Neural cell (in vitro differentiated cells): ENCODE results near the gene GUSB. TPM values are rescaled to one million over a fixed set of nuclear protein-coding genes. Genes with fewer than 3 reads are reported as not detected.

Source experiments
- H2AFZ ChIP-seq: fragments of 200-600, 300-800 bp; sonication (generic), shearing (Covaris generic); 2 replicates; pipeline ENCODE4 v1.6.0; 2014; ENCODE audit warnings: low read depth, mild to moderate bottlenecking, antibody characterized with exemption, low read length, moderate library complexity
- H3F3A ChIP-seq: fragments of 200-600 bp; shearing (Covaris generic); 2 replicates; pipeline ENCODE4 v1.6.1; 2016; ENCODE audit warnings: mild to moderate bottlenecking, moderate library complexity, mixed read lengths, antibody characterized with exemption, low read length; ENCODE audit not compliant: insufficient read depth, poor library complexity, severe bottlenecking
- H3K27ac ChIP-seq: fragments of 200-600, 300-800 bp; sonication (generic), shearing (Covaris generic); 2 replicates; pipeline ENCODE4 v1.5.1; 2014; ENCODE audit warnings: mild to moderate bottlenecking, low read length, moderate library complexity
- H3K27me3 ChIP-seq: fragments of 300-800, 200-600 bp; sonication (generic), shearing (Covaris generic); 2 replicates; pipeline ENCODE4 v1.6.0; 2014; ENCODE audit warnings: mild to moderate bottlenecking, low read depth, low read length, moderate library complexity; ENCODE audit not compliant: insufficient read depth
- H3K36me3 ChIP-seq: fragments of 300-800, 200-600 bp; sonication (generic), shearing (Covaris generic); 2 replicates; pipeline ENCODE4 v1.5.1; 2014; ENCODE audit warnings: mild to moderate bottlenecking, antibody characterized with exemption, low read length, moderate library complexity; ENCODE audit not compliant: insufficient read depth
- H3K4me2 ChIP-seq: fragments of 300-800, 200-600 bp; sonication (generic), shearing (Covaris generic); 2 replicates; pipeline ENCODE4 v1.6.0; 2014; ENCODE audit warnings: mild to moderate bottlenecking, low read length
- H3K4me3 ChIP-seq: fragments of 300-800, 200-600 bp; sonication (generic), shearing (Covaris generic); 2 replicates; pipeline ENCODE4 v1.5.1; 2014; ENCODE audit warnings: mild to moderate bottlenecking, low read length, moderate library complexity
- H3K79me2 ChIP-seq: fragments of 200-600 bp; shearing (Covaris generic); replicated peaks from 2 replicates; pipeline ENCODE4 v1.6.0; 2014; ENCODE audit warnings: mild to moderate bottlenecking, low read length, moderate library complexity; ENCODE audit not compliant: insufficient read depth
- H3K9ac ChIP-seq: fragments of 300-800, 200-600 bp; sonication (generic), shearing (Covaris generic); 2 replicates; pipeline ENCODE4 v1.6.1; 2016; ENCODE audit warnings: mild to moderate bottlenecking, low read length, mixed read lengths
- H3K9me2 ChIP-seq: fragments of 200-600 bp; shearing (Covaris generic); 2 replicates; pipeline ENCODE4 v1.6.1; 2016; ENCODE audit warnings: mild to moderate bottlenecking, low read length, mixed read lengths; ENCODE audit not compliant: insufficient read depth
- H3K9me3 ChIP-seq: fragments of 200-600, 300-800 bp; sonication (generic), shearing (Covaris generic); 2 replicates; pipeline ENCODE4 v1.6.1; 2016; ENCODE audit warnings: mild to moderate bottlenecking, mixed run types, low read length, moderate library complexity, mixed read lengths
- H4K20me1 ChIP-seq: fragments of 200-600 bp; shearing (Covaris generic); 2 replicates; pipeline ENCODE4 v1.6.1; 2016; ENCODE audit warnings: mild to moderate bottlenecking, mixed run types; ENCODE audit not compliant: insufficient read depth
- EP300 ChIP-seq: fragments of 450-650 bp; conservative IDR thresholded peaks from 2 replicates; pipeline ENCODE4 v1.6.1; 2014; ENCODE audit warnings: antibody characterized with exemption, mild to moderate bottlenecking, moderate library complexity; ENCODE audit not compliant: poor library complexity, severe bottlenecking
- EZH2 ChIP-seq: fragments of 200-600, 300-800 bp; shearing (Covaris generic), sonication (generic); IDR thresholded peaks from 2 replicates; pipeline ENCODE4 v1.6.1; 2014; ENCODE audit warnings: antibody characterized with exemption, low read length, borderline replicate concordance, mild to moderate bottlenecking; ENCODE audit not compliant: insufficient read depth, poor library complexity, severe bottlenecking
- MXI1 ChIP-seq: fragments of 450-650 bp; conservative IDR thresholded peaks from 2 replicates; pipeline ENCODE4 v1.6.1; 2014; ENCODE audit warnings: antibody characterized with exemption, mild to moderate bottlenecking; ENCODE audit not compliant: poor library complexity, severe bottlenecking
- POLR2AphosphoS5 ChIP-seq: IDR thresholded peaks from 2 replicates; pipeline ENCODE4 v1.6.1; 2012
- RAD21 ChIP-seq: fragments of 450-650 bp; conservative IDR thresholded peaks from 2 replicates; pipeline ENCODE4 v1.6.1; 2014; ENCODE audit warnings: antibody characterized with exemption, mild to moderate bottlenecking, moderate library complexity
- REST ChIP-seq: IDR thresholded peaks from 2 replicates; pipeline ENCODE4 v1.6.1; 2012; ENCODE audit warnings: borderline replicate concordance
- SMC3 ChIP-seq: fragments of 450-650 bp; conservative IDR thresholded peaks from 2 replicates; pipeline ENCODE4 v1.6.1; 2014; ENCODE audit warnings: antibody characterized with exemption, mild to moderate bottlenecking, moderate library complexity; ENCODE audit not compliant: poor library complexity
- TAF1 ChIP-seq: IDR thresholded peaks from 2 replicates; pipeline ENCODE4 v1.6.1; 2012; ENCODE audit warnings: low read depth
- polyA plus RNA-seq: library from polyadenylated mRNA; depleted of rRNA; stranded (reverse); fragments of >200 nt; gene quantifications from 2 replicates; pipeline ENCODE4 v1.2.3, GENCODE V29; 2014
- TF ChIP-seq, protein P1 (sequence below): fragments of 450-650 bp; IDR thresholded peaks from 2 replicates; pipeline ENCODE4 v1.5.1; 2014; ENCODE audit warnings: antibody characterized with exemption, mild to moderate bottlenecking, moderate library complexity; ENCODE audit not compliant: poor library complexity, severe bottlenecking

GUSB gene
- polyA plus RNA-seq, 1 donor from 2014 or later, result 50.3 TPM

DNA sequence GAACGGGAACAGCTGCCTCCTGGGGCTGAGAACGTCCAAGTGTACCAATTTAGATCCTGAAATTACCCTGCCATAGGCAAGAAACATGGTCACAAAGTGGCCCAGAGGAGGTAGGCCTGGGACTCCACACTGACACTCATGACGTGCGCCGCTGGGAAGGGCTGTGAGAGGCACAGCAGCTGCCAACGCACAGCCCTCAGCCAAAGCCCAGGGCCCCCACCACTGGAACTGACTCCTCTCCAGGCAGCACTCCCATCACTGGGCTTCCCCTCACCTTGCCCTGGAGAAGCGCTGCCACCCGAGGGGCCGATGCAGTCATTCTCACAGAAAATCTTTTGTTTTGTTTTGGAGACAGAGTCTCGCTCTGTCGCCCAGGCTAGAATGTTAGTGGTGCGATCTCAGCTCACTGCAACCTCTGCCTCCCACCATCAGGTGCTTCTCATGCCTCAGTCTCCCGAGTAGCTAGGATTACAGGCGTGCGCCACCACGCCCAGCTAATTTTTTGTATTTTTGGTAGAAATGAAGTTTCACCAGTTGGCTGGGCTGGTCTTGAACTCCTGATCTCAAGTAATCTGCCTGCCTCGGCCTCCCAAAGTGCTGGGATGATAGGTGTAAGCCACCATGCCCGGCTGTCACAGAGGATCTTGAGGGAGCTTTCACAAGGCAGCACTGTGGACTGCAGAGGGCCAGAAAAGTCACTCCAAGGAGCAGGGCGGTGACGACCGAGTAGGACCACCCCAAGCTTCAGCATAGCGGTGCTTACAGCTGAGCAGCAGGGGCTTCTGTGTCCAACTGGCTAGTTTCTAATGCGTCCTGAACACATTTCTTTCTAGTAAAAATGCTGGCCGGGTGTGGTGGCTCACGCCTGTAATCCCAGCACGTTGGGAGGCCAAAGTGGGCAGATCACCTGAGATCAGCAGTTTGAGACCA, 13.5 kb downstream of the GUSB start:
- H3K4me2 ChIP-seq, result no peak overlapping the region
- H3K27me3 ChIP-seq, result no peaks in the 10 kb centered on the region
- H3F3A ChIP-seq, result no peaks in the 10 kb centered on the region
- no peak overlapping the region for H2AFZ ChIP-seq
- no peaks in the 10 kb centered on the region for H3K9me2 ChIP-seq
- H3K9ac ChIP-seq, result no peak overlapping the region
- no peaks in the 10 kb centered on the region for H3K9me3 ChIP-seq
- no peak overlapping the region for H3K4me3 ChIP-seq
- no peak overlapping the region for H3K27ac ChIP-seq
- TF ChIP-seq, protein P1, sequence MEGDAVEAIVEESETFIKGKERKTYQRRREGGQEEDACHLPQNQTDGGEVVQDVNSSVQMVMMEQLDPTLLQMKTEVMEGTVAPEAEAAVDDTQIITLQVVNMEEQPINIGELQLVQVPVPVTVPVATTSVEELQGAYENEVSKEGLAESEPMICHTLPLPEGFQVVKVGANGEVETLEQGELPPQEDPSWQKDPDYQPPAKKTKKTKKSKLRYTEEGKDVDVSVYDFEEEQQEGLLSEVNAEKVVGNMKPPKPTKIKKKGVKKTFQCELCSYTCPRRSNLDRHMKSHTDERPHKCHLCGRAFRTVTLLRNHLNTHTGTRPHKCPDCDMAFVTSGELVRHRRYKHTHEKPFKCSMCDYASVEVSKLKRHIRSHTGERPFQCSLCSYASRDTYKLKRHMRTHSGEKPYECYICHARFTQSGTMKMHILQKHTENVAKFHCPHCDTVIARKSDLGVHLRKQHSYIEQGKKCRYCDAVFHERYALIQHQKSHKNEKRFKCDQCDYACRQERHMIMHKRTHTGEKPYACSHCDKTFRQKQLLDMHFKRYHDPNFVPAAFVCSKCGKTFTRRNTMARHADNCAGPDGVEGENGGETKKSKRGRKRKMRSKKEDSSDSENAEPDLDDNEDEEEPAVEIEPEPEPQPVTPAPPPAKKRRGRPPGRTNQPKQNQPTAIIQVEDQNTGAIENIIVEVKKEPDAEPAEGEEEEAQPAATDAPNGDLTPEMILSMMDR, result no peak
- no peak for TF ChIP-seq RAD21
- no peak for TF ChIP-seq TAF1
- no peak for TF ChIP-seq REST
- TF ChIP-seq SMC3, result no peak
- no peak for TF ChIP-seq EP300
- no peak for TF ChIP-seq MXI1
- TF ChIP-seq EZH2, result no peak
- TF ChIP-seq POLR2AphosphoS5, result no peak
- no peaks in the 10 kb centered on the region for H3K36me3 ChIP-seq
- no peaks in the 10 kb centered on the region for H3K79me2 ChIP-seq
- no peaks in the 10 kb centered on the region for H4K20me1 ChIP-seq

DNA sequence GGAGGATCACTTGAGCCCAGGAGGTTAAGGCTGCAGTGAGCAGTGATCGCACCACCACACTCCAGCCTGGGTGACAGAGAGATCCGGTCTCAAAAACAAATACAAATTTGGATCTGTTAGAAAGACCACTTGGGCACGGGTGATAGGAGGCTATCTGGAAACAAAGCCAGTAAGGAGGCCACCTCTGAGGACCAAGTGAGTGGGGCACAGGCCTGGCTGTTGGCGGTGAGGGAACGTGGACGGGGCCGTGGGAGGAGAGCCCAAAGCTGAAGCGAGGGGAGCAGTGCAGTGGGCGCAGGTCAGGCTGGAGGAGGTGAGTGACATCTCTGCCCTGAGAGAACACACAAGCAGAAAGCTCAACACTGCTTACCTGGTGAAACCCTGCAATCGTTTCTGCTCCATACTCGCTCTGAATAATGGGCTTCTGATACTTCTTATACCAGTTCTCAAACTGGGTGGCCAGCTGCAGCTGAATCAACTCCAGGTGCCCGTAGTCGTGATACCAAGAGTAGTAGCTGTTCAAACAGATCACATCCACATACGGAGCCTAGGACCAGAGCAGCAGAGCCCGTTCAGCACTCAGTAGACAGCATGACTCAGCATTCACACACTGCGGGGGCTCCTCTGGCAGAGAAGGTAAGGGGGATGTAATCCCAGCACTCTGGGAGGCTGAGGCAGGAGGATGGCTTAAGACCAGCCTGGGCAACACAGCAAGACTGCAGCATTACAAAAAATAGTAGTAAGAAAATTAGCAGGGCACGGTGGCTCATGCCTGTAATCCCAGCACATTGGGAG, 14.5 kb downstream of the GUSB start:
- no peak overlapping the region for H3K4me3 ChIP-seq
- H3K27me3 ChIP-seq, result no peaks in the 10 kb centered on the region
- no peaks in the 10 kb centered on the region for H4K20me1 ChIP-seq
- no peak overlapping the region for H3K27ac ChIP-seq
- H2AFZ ChIP-seq, result no peak overlapping the region
- no peaks in the 10 kb centered on the region for H3K79me2 ChIP-seq
- no peaks in the 10 kb centered on the region for H3K9me3 ChIP-seq
- H3K9ac ChIP-seq, result no peak overlapping the region
- H3F3A ChIP-seq, result no peaks in the 10 kb centered on the region
- no peak for TF ChIP-seq RAD21
- no peak for TF ChIP-seq POLR2AphosphoS5
- H3K36me3 ChIP-seq, result no peaks in the 10 kb centered on the region
- H3K4me2 ChIP-seq, result no peak overlapping the region
- no peaks in the 10 kb centered on the region for H3K9me2 ChIP-seq
